HepG2 (cell line): ENCODE results near the gene SHC3. TPM values are rescaled to one million over a fixed set of nuclear protein-coding genes. Genes with fewer than 3 reads are reported as not detected.

Source experiments
- ATAC-seq: fragments of 200-7000 bp; cut with Tn5 transposase; 3 replicates; pipeline ENCODE4 v1.9.1; 2020; ENCODE audit warnings: mild to moderate bottlenecking, moderate library complexity
- BruUV-seq: library from RNA; stranded (reverse); fragments of 400-500 nt; replicated peaks from 2 replicates; lab custom pipeline; 2021; lab: Mats Ljungman, UMichigan
- CTCF ChIA-PET: fragments of 300-600 bp; formaldehyde crosslinking; extraction: SDS; loops from one replicate; lab custom pipeline; 2021; ENCODE audit warnings: low total read pairs, inconsistent platforms, low intra/inter-chr PET ratio; lab: Yijun Ruan, JAX
- POLR2A ChIA-PET: fragments of 350-600 bp; sonication (Branson Sonifier 250); formaldehyde crosslinking; loops from one replicate; lab custom pipeline; 2020; ENCODE audit warnings: antibody characterized with exemption, inconsistent platforms; lab: Yijun Ruan, JAX
- DNase-seq: peaks from one replicate; pipeline ENCODE4 v3.0.0-alpha.2; 2015; ENCODE audit warnings: low spot score
- FAIRE-seq: peaks from 3 replicates; lab custom pipeline; 2011; peaks lifted over from hg19 to GRCh38; lab: Jason Lieb, UNC
- H2AFZ ChIP-seq: one replicate; pipeline ENCODE4 v1.6.1; 2011; ENCODE audit warnings: low read length, inconsistent platforms
- H3K27ac ChIP-seq: fragments of 300-600 bp; 3 replicates; pipeline ENCODE4 v1.8.0; 2011; ENCODE audit warnings: mixed run types, mild to moderate bottlenecking, mixed read lengths, low read length, inconsistent platforms; ENCODE audit not compliant: insufficient read depth; ENCODE audit errors: extremely low read length
- H3K27me3 ChIP-seq, 2 experiments: fragments of 200-600 bp in 1 of 2; 2 replicates in 1 of 2; 3 replicates in 1 of 2; pipeline versions ENCODE4 v1.6.0 to v1.8.0; 2011; ENCODE audit warnings: low read length in 2 of 2, mild to moderate bottlenecking in 2 of 2, moderate library complexity in 2 of 2, inconsistent platforms in 1 of 2; ENCODE audit not compliant: insufficient read depth in 2 of 2, control insufficient read depth in 1 of 2
- H3K36me3 ChIP-seq, 2 experiments: fragments of 200-600 bp in 1 of 2; replicated peaks in 1 of 2; 2 replicates in 1 of 2; 3 replicates in 1 of 2; pipeline versions ENCODE4 v1.5.1 to v1.8.0; 2011; ENCODE audit warnings: low read length in 2 of 2, inconsistent platforms in 1 of 2; ENCODE audit not compliant: insufficient read depth in 2 of 2, control insufficient read depth in 1 of 2
- H3K4me1 ChIP-seq: 2 replicates; pipeline ENCODE4 v1.5.1; 2012; ENCODE audit warnings: low read length, inconsistent platforms; ENCODE audit not compliant: insufficient read depth
- H3K4me2 ChIP-seq: 2 replicates; pipeline ENCODE4 v1.6.0; 2011; ENCODE audit warnings: low read depth, low read length, inconsistent platforms
- H3K4me3 ChIP-seq, 3 experiments: fragments of 200-600 bp in 1 of 3; sonication (generic), shearing (Covaris generic) in 1 of 3; replicated peaks in 1 of 3; 2 replicates each; pipeline ENCODE4 v1.5.1; 2011 to 2016; ENCODE audit warnings: low read length in 3 of 3, inconsistent platforms in 2 of 3, low read depth in 2 of 3, mild to moderate bottlenecking in 2 of 3, control low read depth in 1 of 3, mixed read lengths in 1 of 3; ENCODE audit not compliant: insufficient read depth in 1 of 3
- H3K79me2 ChIP-seq: one replicate; pipeline ENCODE4 v1.6.1; 2011; ENCODE audit warnings: low read length, inconsistent platforms; ENCODE audit not compliant: insufficient read depth
- H3K9ac ChIP-seq: 2 replicates; pipeline ENCODE4 v1.6.0; 2011; ENCODE audit warnings: mild to moderate bottlenecking, low read depth, low read length, inconsistent platforms; ENCODE audit not compliant: insufficient read depth
- H3K9me3 ChIP-seq: 2 replicates; pipeline ENCODE4 v1.5.1; 2012; ENCODE audit warnings: mild to moderate bottlenecking, low read length
- H4K20me1 ChIP-seq: 2 replicates; pipeline ENCODE4 v1.6.0; 2011; ENCODE audit warnings: inconsistent platforms, mild to moderate bottlenecking, low read length, moderate library complexity; ENCODE audit not compliant: insufficient read depth
- ARID4A ChIP-seq: sonication (generic); formaldehyde crosslinking; IDR thresholded peaks from 2 replicates; pipeline ENCODE4 v1.5.0; 2020; ENCODE audit warnings: mild to moderate bottlenecking, missing genetic modification reagents, borderline replicate concordance
- FOSL2 ChIP-seq: sonication (generic); formaldehyde crosslinking; IDR thresholded peaks from 2 replicates; pipeline ENCODE4 v1.4.0; 2020; ENCODE audit warnings: missing genetic modification reagents
- THRA ChIP-seq: sonication (generic); formaldehyde crosslinking; IDR thresholded peaks from 2 replicates; pipeline ENCODE4 v1.4.0; 2020; ENCODE audit warnings: missing genetic modification reagents, borderline replicate concordance
- TIGD3 ChIP-seq: sonication (generic); formaldehyde crosslinking; IDR thresholded peaks from 2 replicates; pipeline ENCODE4 v1.5.1; 2020; ENCODE audit warnings: mild to moderate bottlenecking, missing genetic modification reagents, borderline replicate concordance
- ZFP82 ChIP-seq: sonication (generic); formaldehyde crosslinking; IDR thresholded peaks from 2 replicates; pipeline ENCODE4 v1.5.1; 2020; ENCODE audit warnings: mild to moderate bottlenecking, missing genetic modification reagents, borderline replicate concordance
- ZNF589 ChIP-seq: sonication (generic); formaldehyde crosslinking; conservative IDR thresholded peaks from 2 replicates; pipeline ENCODE4 v1.8.0; 2022; ENCODE audit warnings: mild to moderate bottlenecking, moderate library complexity, missing genetic modification reagents
- ZNF784 ChIP-seq: sonication (generic); formaldehyde crosslinking; IDR thresholded peaks from 2 replicates; pipeline ENCODE4 v1.5.1; 2020; ENCODE audit warnings: missing genetic modification reagents, mild to moderate bottlenecking, borderline replicate concordance
- WGBS: methylation state at CpG from one replicate; pipeline ENCODE4 v1.1.6; 2017; ENCODE audit warnings: low lambda C conversion rate; 5-methylcytosine and 5-hydroxymethylcytosine counted together
- in situ Hi-C: cut with HindIII; loops from 2 replicates; pipeline ENCODE4 v1.10.0; 2017; ENCODE audit warnings: low pct_unique_long_range_greater_than_20kb; ENCODE audit not compliant: extremely low pct_ligation_motif_present
- intact Hi-C: fragments of 100-400 bp; cut with micrococcal nuclease; formaldehyde crosslinking; loops from one replicate; pipeline ENCODE4 v1.10.0; 2022; ENCODE audit not compliant: unreplicated experiment
- polyA plus RNA-seq, 8 experiments: library from polyadenylated mRNA; depleted of rRNA in 3 of 8; stranded (reverse) in 7 of 8; unstranded in 1 of 8; fragments of >200 nt; fragmentation: Illumina TruSeq in 4 of 8; extraction: Trizol in 4 of 8; gene quantifications; 2 replicates each; pipeline versions ENCODE4 v1.2.1 to v1.2.3, GENCODE V29; 2011 to 2016; ENCODE audit warnings: low read depth in 4 of 8, missing spikeins in 1 of 8, mixed read lengths in 1 of 8; ENCODE audit not compliant: insufficient read depth in 1 of 8
- total RNA-seq, 5 experiments: library from RNA; depleted of rRNA; stranded (reverse); fragments of >200 nt; fragmentation: Illumina TruSeq; extraction: Trizol; gene quantifications; 2 replicates each; pipeline ENCODE4 v1.2.3, GENCODE V29; 2016; ENCODE audit warnings: low read depth in 1 of 5

The SHC3 gene
- total and polyA plus RNA-seq, 2 of the 13 experiments (the other 11 are each of a cell fraction or from before 2014, with no cell fraction given): 0.09 to 0.89 TPM

GRCh38 chr9:88976890-88977257, 201.7 kb downstream of the SHC3 start:
- H3K9me3 ChIP-seq: no peaks in the 10 kb centered on the region
- H2AFZ ChIP-seq: no peak overlapping the region
- no peaks in the 10 kb centered on the region for H4K20me1 ChIP-seq
- DNase-seq: no peak
- no peak for FAIRE-seq
- BruUV-seq: no TSS peak
- no peak overlapping the region for H3K4me2 ChIP-seq
- CTCF ChIA-PET: no interaction called here
- no peaks in the 10 kb centered on the region for H3K4me1 ChIP-seq
- H3K36me3 ChIP-seq: no peaks in the 10 kb centered on the region
- H3K27me3 ChIP-seq: peaks cover 0 to 14% of the 10 kb centered on the region in 2 experiments; a peak in 2 of 5 replicates
- no peak overlapping the region for H3K4me3 ChIP-seq
- WGBS: 12% methylated on average over 5 of the region's 5 CpGs
- in situ Hi-C loops: no loop called here
- TF ChIP-seq ZNF784 (CRISPR knock-in tag) (no peak), TIGD3 (CRISPR knock-in tag) (no peak), ARID4A (CRISPR knock-in tag) (no peak), FOSL2 (CRISPR knock-in tag) (no peak), THRA (CRISPR knock-in tag) (no peak), ZFP82 (CRISPR knock-in tag) (no peak), ZNF589 (CRISPR knock-in tag) (no peak)
- no peaks in the 10 kb centered on the region for H3K79me2 ChIP-seq
- no peak for ATAC-seq
- H3K9ac ChIP-seq: no peak overlapping the region
- POLR2A ChIA-PET: no interaction called here
- intact Hi-C loops: no loop called here
- no peak overlapping the region for H3K27ac ChIP-seq
